ENCODE data around the gene TUBB.

GRCh38 chr6:30690403-30691207 is 29.5 kb upstream of the TUBB start, which contains the start of gene NRM:
- TF ChIP-seq EZH2 (IDR thresholded peaks at IDR 0.05; ENCODE audit: borderline replicate concordance) (no peak), CTCF (IDR thresholded peaks at IDR 0.05; ENCODE audit: poor library complexity) (no peak)
